Fibroblast of upper back skin (primary cell): ENCODE measurements around the gene TSSK6.

ENCODE experiments used
- DNase-seq: peaks from one replicate; pipeline ENCODE4 v3.0.0-alpha.2; 2013

Gene TSSK6

GRCh38 chr19:19544257-19544953 is 29.1 kb upstream of the TSSK6 start:
- DNase-seq, result no peak

- no peak for DNase-seq
Observed at GRCh38 chr19:19543640-19544039, 28.3 kb upstream of the TSSK6 start.

DNA sequence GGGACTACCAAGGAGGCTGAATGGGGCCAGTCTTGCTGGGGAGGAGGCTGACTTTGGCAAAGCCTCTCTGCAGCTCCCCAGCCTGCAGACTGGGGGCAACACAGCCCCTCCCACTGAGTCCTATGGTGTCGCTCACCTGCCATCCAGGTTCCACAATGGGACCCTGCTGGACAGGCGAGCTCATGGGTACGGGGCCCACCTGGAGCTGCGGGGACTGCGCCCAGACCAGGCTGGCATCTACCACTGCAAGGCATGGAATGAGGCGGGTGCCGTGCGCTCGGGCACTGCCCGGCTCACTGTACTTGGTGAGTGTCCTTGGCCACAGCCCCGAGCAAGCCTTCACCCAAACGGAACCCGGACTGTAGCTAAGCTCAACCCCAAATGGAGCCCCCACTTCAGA is 27.8 kb upstream of the TSSK6 start:
- DNase-seq, result no peak

GRCh38 chr19:19542507-19542906 is 27.2 kb upstream of the TSSK6 start:
- no peak for DNase-seq

GRCh38 chr19:19541616-19542015 is 26.3 kb upstream of the TSSK6 start:
- DNase-seq, result no peak

GRCh38 chr19:19540715-19541515 is 25.6 kb upstream of the TSSK6 start:
- DNase-seq, result peak; percentile 33

- peak; percentile 57 for DNase-seq
Observed at GRCh38 chr19:19540064-19540714, 24.8 kb upstream of the TSSK6 start.

DNA sequence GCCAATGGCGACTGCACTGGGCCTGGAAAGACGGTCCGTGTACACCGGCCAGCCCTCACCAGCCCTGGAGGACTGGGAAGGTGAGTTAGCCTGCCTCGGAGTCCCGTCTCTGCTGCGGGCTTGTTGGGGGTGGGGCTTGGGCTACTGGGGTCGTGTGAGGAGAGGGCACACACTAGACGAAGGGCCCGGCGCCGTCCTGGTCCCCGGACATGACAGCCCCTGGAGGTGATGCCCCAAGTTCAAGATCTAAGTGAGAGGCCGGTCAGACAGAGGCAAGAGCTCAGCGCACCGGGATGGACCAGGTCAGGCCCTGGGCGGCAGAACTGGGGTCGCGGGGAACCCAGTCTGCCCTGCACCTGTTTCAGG is 24.3 kb upstream of the TSSK6 start:
- no peak for DNase-seq

GRCh38 chr19:19538785-19539166 is 23.4 kb upstream of the TSSK6 start:
- DNase-seq, result no peak

- no peak for DNase-seq
Observed at GRCh38 chr19:19538061-19538784, 22.9 kb upstream of the TSSK6 start, which contains the start of gene CILP2. TSS of gene CILP2 (plus strand) at chr19:19538265. CDS start at chr19:19538350, 85 bp downstream.

- no peak for DNase-seq
Observed at GRCh38 chr19:19537075-19538048, 22.0 kb upstream of the TSSK6 start.

- DNase-seq, result no peak
Observed at GRCh38 chr19:19535311-19536191, 20.2 kb upstream of the TSSK6 start.

- DNase-seq, result no peak
Observed at GRCh38 chr19:19534556-19535265, 19.4 kb upstream of the TSSK6 start.

DNA sequence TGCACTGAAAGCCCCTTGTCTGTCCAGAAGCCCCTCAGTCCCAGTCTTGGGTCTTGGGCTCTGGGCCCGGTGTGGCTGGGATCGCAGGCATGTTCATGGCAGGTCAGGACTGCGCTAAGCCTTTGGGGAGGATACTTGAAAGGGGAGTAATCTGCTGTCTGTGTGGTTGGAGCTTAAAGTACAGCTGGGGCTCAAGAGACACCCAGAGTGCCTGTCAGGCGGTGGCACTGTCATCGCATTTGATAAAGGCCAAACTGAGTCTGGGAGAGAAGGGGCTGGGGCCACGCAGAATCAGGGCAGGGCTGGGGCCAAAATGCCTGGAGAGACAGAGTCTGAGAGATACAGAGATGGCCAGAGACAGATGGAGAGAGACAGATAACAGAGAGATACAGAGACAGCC is 18.5 kb upstream of the TSSK6 start:
- no peak for DNase-seq

GRCh38 chr19:19532806-19533701 is 17.7 kb upstream of the TSSK6 start:
- DNase-seq, result no peak

GRCh38 chr19:19531951-19532805 is 16.8 kb upstream of the TSSK6 start:
- DNase-seq, result peak; percentile 58

- no peak for DNase-seq
Observed at GRCh38 chr19:19530889-19531288, 15.5 kb upstream of the TSSK6 start.

DNA sequence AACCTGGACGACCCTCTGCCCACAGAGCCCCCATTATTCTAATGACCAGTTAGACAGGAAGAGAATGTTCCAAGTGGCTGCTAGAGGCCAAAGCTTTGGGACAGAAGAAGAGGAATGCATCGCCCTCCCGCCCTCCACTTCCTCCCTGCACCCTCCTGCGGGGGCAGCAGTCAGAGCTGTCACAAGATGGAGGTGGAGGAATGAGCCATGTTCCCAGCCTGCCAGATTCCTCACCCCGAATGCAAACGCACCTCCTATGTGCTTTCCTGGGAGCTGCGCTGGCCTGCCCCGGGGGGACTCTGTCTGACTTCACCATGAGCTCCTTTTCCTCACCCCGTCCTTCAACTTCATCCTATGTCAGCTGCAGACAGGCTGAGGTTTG is 15.1 kb upstream of the TSSK6 start:
- DNase-seq, result no peak
